Loucy (cell line): ENCODE measurements around the gene KIR3DL3.

ENCODE experiments used
- H2AFZ ChIP-seq: fragments of 200-600 bp; sonication (generic); 2 replicates; pipeline ENCODE4 v1.6.0; 2016; ENCODE audit warnings: antibody characterized with exemption, mild to moderate bottlenecking, low read length, moderate library complexity
- H3F3A ChIP-seq: fragments of 200-600 bp; 2 replicates; pipeline ENCODE4 v1.6.0; 2016; ENCODE audit warnings: antibody characterized with exemption, low read depth, mild to moderate bottlenecking
- H3K27me3 ChIP-seq: fragments of 200-600 bp; sonication (generic); 2 replicates; pipeline ENCODE4 v1.6.1; 2014; ENCODE audit warnings: low read length, mild to moderate bottlenecking; ENCODE audit not compliant: insufficient read depth, poor library complexity, severe bottlenecking
- H3K36me3 ChIP-seq: fragments of 200-600 bp; sonication (generic); 2 replicates; pipeline ENCODE4 v1.6.1; 2016; ENCODE audit warnings: low read length; ENCODE audit not compliant: insufficient read depth
- H3K4me1 ChIP-seq: fragments of 200-600 bp; sonication (generic); 2 replicates; pipeline ENCODE4 v1.5.1; 2014; ENCODE audit warnings: low read length, mild to moderate bottlenecking; ENCODE audit not compliant: insufficient read depth, poor library complexity, severe bottlenecking
- H3K4me2 ChIP-seq: fragments of 200-600 bp; sonication (generic); 2 replicates; pipeline ENCODE4 v1.6.0; 2014; ENCODE audit warnings: antibody characterized with exemption, low read length, low read depth, mild to moderate bottlenecking; ENCODE audit not compliant: poor library complexity, severe bottlenecking
- H3K4me3 ChIP-seq: fragments of 200-600 bp; sonication (generic); 2 replicates; pipeline ENCODE4 v1.5.1; 2014; ENCODE audit warnings: low read length, mild to moderate bottlenecking, mixed read lengths; ENCODE audit not compliant: poor library complexity, severe bottlenecking
- H3K79me2 ChIP-seq: fragments of 200-600 bp; sonication (generic); 2 replicates; pipeline ENCODE4 v1.6.1; 2014; ENCODE audit warnings: low read length; ENCODE audit not compliant: insufficient read depth
- H3K9ac ChIP-seq: fragments of 200-600 bp; sonication (generic); 2 replicates; pipeline ENCODE4 v1.6.0; 2014; ENCODE audit warnings: mild to moderate bottlenecking, low read depth, low read length, moderate library complexity; ENCODE audit not compliant: poor library complexity, severe bottlenecking
- H3K9me2 ChIP-seq: fragments of 200-600 bp; sonication (generic); replicated peaks from 2 replicates; pipeline ENCODE4 v1.6.1; 2016; ENCODE audit warnings: low read depth, low read length, mixed read lengths
- H3K9me3 ChIP-seq: fragments of 200-600 bp; sonication (generic); 2 replicates; pipeline ENCODE4 v1.6.1; 2014; ENCODE audit warnings: mild to moderate bottlenecking, antibody characterized with exemption, low read length, low read depth; ENCODE audit not compliant: insufficient read depth
- H4K20me1 ChIP-seq: fragments of 200-600 bp; sonication (generic); 2 replicates; pipeline ENCODE4 v1.6.0; 2014; ENCODE audit warnings: antibody characterized with exemption, low read length, mild to moderate bottlenecking; ENCODE audit not compliant: insufficient read depth, poor library complexity, severe bottlenecking
- EZH2phosphoT487 ChIP-seq: fragments of 200-600 bp; IDR thresholded peaks from 2 replicates; pipeline ENCODE4 v1.6.1; 2018; ENCODE audit warnings: antibody characterized with exemption, mild to moderate bottlenecking, moderate library complexity, borderline replicate concordance
- TF ChIP-seq, protein P1 (sequence below): fragments of 200-600 bp; sonication (generic); conservative IDR thresholded peaks from 2 replicates; pipeline ENCODE4 v1.5.1; 2014; ENCODE audit warnings: mild to moderate bottlenecking, antibody characterized with exemption, low read length

The KIR3DL3 gene

DNA sequence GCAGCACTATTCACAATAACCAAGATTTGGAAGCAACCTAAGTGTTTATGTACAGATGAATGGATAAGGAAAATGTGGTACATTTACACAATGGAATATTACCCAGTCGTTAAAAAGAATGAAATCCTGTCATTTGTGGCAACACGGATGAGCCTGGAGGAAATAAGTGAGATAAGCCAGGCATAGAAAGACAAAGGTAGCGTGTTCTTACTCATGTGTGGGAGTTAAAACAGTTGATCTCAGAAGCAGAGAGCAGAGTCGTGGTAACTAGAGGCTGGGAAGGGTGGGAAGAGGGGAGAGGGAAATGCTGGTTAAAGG, 32.0 kb upstream of the KIR3DL3 start:
- no peak overlapping the region for H3K9ac ChIP-seq
- no peak overlapping the region for H2AFZ ChIP-seq
- no peaks in the 10 kb centered on the region for H3F3A ChIP-seq
- H4K20me1 ChIP-seq = no peaks in the 10 kb centered on the region
- H3K36me3 ChIP-seq = no peaks in the 10 kb centered on the region
- H3K4me1 ChIP-seq = no peaks in the 10 kb centered on the region
- no peak overlapping the region for H3K4me2 ChIP-seq
- no peaks in the 10 kb centered on the region for H3K79me2 ChIP-seq
- no peaks in the 10 kb centered on the region for H3K9me2 ChIP-seq
- H3K4me3 ChIP-seq = no peak overlapping the region
- no peaks in the 10 kb centered on the region for H3K9me3 ChIP-seq
- TF ChIP-seq, protein P1, sequence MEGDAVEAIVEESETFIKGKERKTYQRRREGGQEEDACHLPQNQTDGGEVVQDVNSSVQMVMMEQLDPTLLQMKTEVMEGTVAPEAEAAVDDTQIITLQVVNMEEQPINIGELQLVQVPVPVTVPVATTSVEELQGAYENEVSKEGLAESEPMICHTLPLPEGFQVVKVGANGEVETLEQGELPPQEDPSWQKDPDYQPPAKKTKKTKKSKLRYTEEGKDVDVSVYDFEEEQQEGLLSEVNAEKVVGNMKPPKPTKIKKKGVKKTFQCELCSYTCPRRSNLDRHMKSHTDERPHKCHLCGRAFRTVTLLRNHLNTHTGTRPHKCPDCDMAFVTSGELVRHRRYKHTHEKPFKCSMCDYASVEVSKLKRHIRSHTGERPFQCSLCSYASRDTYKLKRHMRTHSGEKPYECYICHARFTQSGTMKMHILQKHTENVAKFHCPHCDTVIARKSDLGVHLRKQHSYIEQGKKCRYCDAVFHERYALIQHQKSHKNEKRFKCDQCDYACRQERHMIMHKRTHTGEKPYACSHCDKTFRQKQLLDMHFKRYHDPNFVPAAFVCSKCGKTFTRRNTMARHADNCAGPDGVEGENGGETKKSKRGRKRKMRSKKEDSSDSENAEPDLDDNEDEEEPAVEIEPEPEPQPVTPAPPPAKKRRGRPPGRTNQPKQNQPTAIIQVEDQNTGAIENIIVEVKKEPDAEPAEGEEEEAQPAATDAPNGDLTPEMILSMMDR = no peak
- no peak for TF ChIP-seq EZH2phosphoT487
- H3K27me3 ChIP-seq = no peaks in the 10 kb centered on the region

DNA sequence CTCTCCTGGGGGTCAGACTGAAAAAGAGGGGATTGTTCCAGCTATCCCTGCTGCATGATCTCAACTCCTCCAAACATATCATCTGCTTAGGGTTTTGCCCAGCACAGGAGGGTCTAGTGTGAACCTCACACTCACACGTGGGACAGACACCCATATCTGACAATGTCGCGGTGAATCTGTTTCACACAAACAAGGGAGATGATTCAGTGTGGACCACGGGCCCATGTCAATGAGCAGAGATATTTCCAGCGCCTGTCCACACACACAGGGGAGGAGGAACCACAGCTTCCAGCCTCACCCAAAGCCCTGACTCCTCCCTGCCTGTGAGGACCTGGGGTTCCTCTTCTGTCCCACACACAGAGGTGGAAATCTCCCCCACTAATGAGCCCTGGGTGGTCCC, 29.6 kb upstream of the KIR3DL3 start:
- Histone ChIP-seq H3F3A (no peaks in the 10 kb centered on the region), H3K9me2 (no peaks in the 10 kb centered on the region), H2AFZ (no peak overlapping the region), H3K9ac (no peak overlapping the region), H4K20me1 (no peaks in the 10 kb centered on the region), H3K4me3 (no peak overlapping the region), H3K4me1 (no peaks in the 10 kb centered on the region), H3K4me2 (no peak overlapping the region), H3K27me3 (no peaks in the 10 kb centered on the region), H3K9me3 (no peaks in the 10 kb centered on the region), H3K79me2 (no peaks in the 10 kb centered on the region), H3K36me3 (no peaks in the 10 kb centered on the region)
- TF ChIP-seq, protein P1 = no peak
- TF ChIP-seq EZH2phosphoT487 = no peak

DNA sequence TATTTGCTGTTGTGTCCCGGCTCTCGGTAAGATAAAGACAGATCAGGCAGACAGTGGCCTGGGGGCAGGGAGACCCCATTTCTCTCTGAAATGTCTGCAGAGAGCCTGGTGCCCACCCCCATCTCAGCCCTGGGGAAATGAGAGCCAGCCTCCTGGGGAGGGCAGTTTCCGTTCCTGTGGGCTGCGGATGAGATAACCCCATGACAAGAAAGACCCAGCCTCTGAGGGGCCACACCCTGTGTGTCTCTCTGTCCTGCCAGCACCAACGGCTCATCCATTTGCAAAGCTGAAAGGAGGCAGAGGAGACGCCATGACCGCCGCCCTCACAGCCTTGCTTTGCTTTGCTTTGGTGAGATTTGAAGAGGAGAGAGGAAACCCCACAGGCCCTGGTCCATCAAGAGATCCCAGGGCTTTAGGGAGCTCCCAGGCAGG, 28.1 kb upstream of the KIR3DL3 start:
- no peaks in the 10 kb centered on the region for H3K4me1 ChIP-seq
- no peak overlapping the region for H3K4me3 ChIP-seq
- H3K4me2 ChIP-seq = no peak overlapping the region
- no peaks in the 10 kb centered on the region for H4K20me1 ChIP-seq
- H2AFZ ChIP-seq = no peak overlapping the region
- no peaks in the 10 kb centered on the region for H3K79me2 ChIP-seq
- no peaks in the 10 kb centered on the region for H3F3A ChIP-seq
- H3K9ac ChIP-seq = no peak overlapping the region
- H3K9me2 ChIP-seq = no peaks in the 10 kb centered on the region
- no peaks in the 10 kb centered on the region for H3K27me3 ChIP-seq
- H3K36me3 ChIP-seq = no peaks in the 10 kb centered on the region
- H3K9me3 ChIP-seq = no peaks in the 10 kb centered on the region
- TF ChIP-seq, protein P1 = no peak
- no peak for TF ChIP-seq EZH2phosphoT487
